HCT116 (cell line): ENCODE measurements around the gene PRKD2.

Source experiments
- CEBPB ChIP-seq: IDR thresholded peaks from 2 replicates; pipeline ENCODE4 v1.6.1; 2012; ENCODE audit warnings: low read depth
- EZH2 ChIP-seq: fragments of 200-600 bp; sonication (generic); IDR thresholded peaks from 2 replicates; pipeline ENCODE4 v1.6.1; 2017; ENCODE audit warnings: antibody characterized with exemption, mixed run types
- EZH2phosphoT487 ChIP-seq: fragments of 200-600 bp; IDR thresholded peaks from 2 replicates; pipeline ENCODE4 v1.6.1; 2018; ENCODE audit warnings: antibody characterized with exemption, borderline replicate concordance
- POLR2A ChIP-seq: IDR thresholded peaks from 2 replicates; pipeline ENCODE4 v1.7.0; 2011; ENCODE audit warnings: borderline replicate concordance; ENCODE audit not compliant: insufficient read depth, insufficient read length; ENCODE audit errors: extremely low read depth
- POLR2AphosphoS5 ChIP-seq: IDR thresholded peaks from 2 replicates; pipeline ENCODE4 v1.6.1; 2011; ENCODE audit warnings: mild to moderate bottlenecking, low read depth, low read length, moderate library complexity
- RAD21 ChIP-seq: IDR thresholded peaks from 2 replicates; pipeline ENCODE4 v1.6.1; 2012; ENCODE audit warnings: low read depth, mild to moderate bottlenecking
- SP1 ChIP-seq: IDR thresholded peaks from 2 replicates; pipeline ENCODE4 v1.6.1; 2012; ENCODE audit warnings: low read depth
- TCF7L2 ChIP-seq: IDR thresholded peaks from 2 replicates; pipeline ENCODE4 v1.7.0; 2011; ENCODE audit warnings: borderline replicate concordance, inconsistent platforms; ENCODE audit not compliant: insufficient read depth, insufficient read length; ENCODE audit errors: extremely low read depth
- YY1 ChIP-seq: IDR thresholded peaks from 2 replicates; pipeline ENCODE4 v1.6.1; 2011; ENCODE audit warnings: low read length, low read depth, moderate library complexity, mild to moderate bottlenecking; ENCODE audit not compliant: insufficient replicate concordance; ENCODE audit errors: extremely low read depth
- ZNF274 ChIP-seq: fragments of 200-500 bp; sonication (Bioruptor generic); IDR thresholded peaks from 2 replicates; pipeline ENCODE4 v1.6.1; 2014; ENCODE audit warnings: mild to moderate bottlenecking, low read depth, low read length, inconsistent platforms
- TF ChIP-seq, protein P1 (sequence below): IDR thresholded peaks from 2 replicates; pipeline ENCODE4 v1.6.1; 2012
- TF ChIP-seq, protein P2 (sequence below), 3 experiments: fragments of 200-600 bp in 1 of 3; sonication (generic) in 1 of 3; IDR thresholded peaks in 2 of 3; conservative IDR thresholded peaks in 1 of 3; 2 replicates each; pipeline ENCODE4 v1.5.1; 2012 to 2017; ENCODE audit warnings: low read depth in 2 of 3, low read length in 2 of 3, antibody characterized with exemption in 1 of 3, borderline replicate concordance in 1 of 3, control low read depth in 1 of 3, mild to moderate bottlenecking in 1 of 3, mixed read lengths in 1 of 3, mixed run types in 1 of 3, moderate library complexity in 1 of 3; ENCODE audit not compliant: insufficient read depth in 1 of 3
- TF ChIP-seq, protein P3 (sequence below): IDR thresholded peaks from 2 replicates; pipeline ENCODE4 v1.6.1; 2011; ENCODE audit warnings: mild to moderate bottlenecking, low read length, moderate library complexity; ENCODE audit not compliant: insufficient replicate concordance; ENCODE audit errors: extremely low read depth
- TF ChIP-seq, protein P4 (sequence below): IDR thresholded peaks from 2 replicates; pipeline ENCODE4 v1.6.1; 2012; ENCODE audit warnings: low read depth

DNA sequence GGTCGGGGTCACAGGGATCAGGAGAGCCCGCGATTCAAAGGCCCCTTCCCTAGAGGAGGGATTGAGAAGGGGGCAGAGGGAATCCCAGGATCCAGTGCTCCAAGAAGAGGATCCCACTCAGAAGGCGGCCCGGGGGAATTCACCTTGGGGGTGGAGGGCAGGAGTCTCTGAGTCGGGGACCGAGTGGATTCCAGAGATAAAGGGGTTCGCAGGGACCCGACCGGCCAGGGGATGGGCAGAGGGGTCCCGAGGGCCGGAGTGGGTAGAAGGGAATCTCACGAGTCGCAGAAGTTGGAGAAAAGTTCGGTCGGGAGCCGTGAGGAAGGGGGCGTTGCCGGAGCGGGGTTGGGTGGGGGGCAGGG is 261 bp downstream of the PRKD2 start:
- TF ChIP-seq, protein P1, sequence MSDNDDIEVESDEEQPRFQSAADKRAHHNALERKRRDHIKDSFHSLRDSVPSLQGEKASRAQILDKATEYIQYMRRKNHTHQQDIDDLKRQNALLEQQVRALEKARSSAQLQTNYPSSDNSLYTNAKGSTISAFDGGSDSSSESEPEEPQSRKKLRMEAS = no peak
- TF ChIP-seq, protein P2, sequence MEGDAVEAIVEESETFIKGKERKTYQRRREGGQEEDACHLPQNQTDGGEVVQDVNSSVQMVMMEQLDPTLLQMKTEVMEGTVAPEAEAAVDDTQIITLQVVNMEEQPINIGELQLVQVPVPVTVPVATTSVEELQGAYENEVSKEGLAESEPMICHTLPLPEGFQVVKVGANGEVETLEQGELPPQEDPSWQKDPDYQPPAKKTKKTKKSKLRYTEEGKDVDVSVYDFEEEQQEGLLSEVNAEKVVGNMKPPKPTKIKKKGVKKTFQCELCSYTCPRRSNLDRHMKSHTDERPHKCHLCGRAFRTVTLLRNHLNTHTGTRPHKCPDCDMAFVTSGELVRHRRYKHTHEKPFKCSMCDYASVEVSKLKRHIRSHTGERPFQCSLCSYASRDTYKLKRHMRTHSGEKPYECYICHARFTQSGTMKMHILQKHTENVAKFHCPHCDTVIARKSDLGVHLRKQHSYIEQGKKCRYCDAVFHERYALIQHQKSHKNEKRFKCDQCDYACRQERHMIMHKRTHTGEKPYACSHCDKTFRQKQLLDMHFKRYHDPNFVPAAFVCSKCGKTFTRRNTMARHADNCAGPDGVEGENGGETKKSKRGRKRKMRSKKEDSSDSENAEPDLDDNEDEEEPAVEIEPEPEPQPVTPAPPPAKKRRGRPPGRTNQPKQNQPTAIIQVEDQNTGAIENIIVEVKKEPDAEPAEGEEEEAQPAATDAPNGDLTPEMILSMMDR (IDR thresholded peaks at IDR 0.05 in 2 of 3, conservative IDR thresholded peaks at IDR 0.05 in 1 of 3; ENCODE audit: borderline replicate concordance in 1 of 3, insufficient read depth in 1 of 3, low read depth in 2 of 3, low read length in 2 of 3) = no peak
- no peak for TF ChIP-seq SP1
- TF ChIP-seq POLR2A = no peak
- no peak for TF ChIP-seq EZH2phosphoT487
- no peak for TF ChIP-seq TCF7L2
- no peak for TF ChIP-seq YY1
- TF ChIP-seq ZNF274 = no peak
- no peak for TF ChIP-seq CEBPB
- TF ChIP-seq EZH2 = no peak
- TF ChIP-seq RAD21 = no peak
- TF ChIP-seq, protein P3, sequence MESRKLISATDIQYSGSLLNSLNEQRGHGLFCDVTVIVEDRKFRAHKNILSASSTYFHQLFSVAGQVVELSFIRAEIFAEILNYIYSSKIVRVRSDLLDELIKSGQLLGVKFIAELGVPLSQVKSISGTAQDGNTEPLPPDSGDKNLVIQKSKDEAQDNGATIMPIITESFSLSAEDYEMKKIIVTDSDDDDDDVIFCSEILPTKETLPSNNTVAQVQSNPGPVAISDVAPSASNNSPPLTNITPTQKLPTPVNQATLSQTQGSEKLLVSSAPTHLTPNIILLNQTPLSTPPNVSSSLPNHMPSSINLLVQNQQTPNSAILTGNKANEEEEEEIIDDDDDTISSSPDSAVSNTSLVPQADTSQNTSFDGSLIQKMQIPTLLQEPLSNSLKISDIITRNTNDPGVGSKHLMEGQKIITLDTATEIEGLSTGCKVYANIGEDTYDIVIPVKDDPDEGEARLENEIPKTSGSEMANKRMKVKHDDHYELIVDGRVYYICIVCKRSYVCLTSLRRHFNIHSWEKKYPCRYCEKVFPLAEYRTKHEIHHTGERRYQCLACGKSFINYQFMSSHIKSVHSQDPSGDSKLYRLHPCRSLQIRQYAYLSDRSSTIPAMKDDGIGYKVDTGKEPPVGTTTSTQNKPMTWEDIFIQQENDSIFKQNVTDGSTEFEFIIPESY = no peak
- TF ChIP-seq POLR2AphosphoS5 = no peak
- TF ChIP-seq, protein P4, sequence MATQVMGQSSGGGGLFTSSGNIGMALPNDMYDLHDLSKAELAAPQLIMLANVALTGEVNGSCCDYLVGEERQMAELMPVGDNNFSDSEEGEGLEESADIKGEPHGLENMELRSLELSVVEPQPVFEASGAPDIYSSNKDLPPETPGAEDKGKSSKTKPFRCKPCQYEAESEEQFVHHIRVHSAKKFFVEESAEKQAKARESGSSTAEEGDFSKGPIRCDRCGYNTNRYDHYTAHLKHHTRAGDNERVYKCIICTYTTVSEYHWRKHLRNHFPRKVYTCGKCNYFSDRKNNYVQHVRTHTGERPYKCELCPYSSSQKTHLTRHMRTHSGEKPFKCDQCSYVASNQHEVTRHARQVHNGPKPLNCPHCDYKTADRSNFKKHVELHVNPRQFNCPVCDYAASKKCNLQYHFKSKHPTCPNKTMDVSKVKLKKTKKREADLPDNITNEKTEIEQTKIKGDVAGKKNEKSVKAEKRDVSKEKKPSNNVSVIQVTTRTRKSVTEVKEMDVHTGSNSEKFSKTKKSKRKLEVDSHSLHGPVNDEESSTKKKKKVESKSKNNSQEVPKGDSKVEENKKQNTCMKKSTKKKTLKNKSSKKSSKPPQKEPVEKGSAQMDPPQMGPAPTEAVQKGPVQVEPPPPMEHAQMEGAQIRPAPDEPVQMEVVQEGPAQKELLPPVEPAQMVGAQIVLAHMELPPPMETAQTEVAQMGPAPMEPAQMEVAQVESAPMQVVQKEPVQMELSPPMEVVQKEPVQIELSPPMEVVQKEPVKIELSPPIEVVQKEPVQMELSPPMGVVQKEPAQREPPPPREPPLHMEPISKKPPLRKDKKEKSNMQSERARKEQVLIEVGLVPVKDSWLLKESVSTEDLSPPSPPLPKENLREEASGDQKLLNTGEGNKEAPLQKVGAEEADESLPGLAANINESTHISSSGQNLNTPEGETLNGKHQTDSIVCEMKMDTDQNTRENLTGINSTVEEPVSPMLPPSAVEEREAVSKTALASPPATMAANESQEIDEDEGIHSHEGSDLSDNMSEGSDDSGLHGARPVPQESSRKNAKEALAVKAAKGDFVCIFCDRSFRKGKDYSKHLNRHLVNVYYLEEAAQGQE = no peak
